ENCODE measurements around the gene RGS10.
"Not testable (repeated sequence)": the region's sequence is repeated elsewhere in the genome, so short reads cannot be mapped to it uniquely, and the experiment has no call there.

GRCh38 chr10:119559511-119559910, 17.0 kb upstream of the RGS10 start:
- not testable (repeated sequence) for TF ChIP-seq CTCF (conservative IDR thresholded peaks at IDR 0.05); EZH2 (IDR thresholded peaks at IDR 0.05; ENCODE audit: low read depth)
